Activated B cell treated with CpG ODN at 0.5 μM for 24 hours (primary cell): ENCODE measurements around the gene GSE1. TPM values are rescaled to one million over a fixed set of nuclear protein-coding genes. Genes with fewer than 3 reads are reported as not detected.

Experiments used
- ATAC-seq: fragments of 200-7000 bp; cut with Tn5 transposase; one replicate; pipeline ENCODE4 v1.10.0; 2021; ENCODE audit warnings: low read depth, mild to moderate bottlenecking, moderate library complexity
- CTCF ChIA-PET: fragments of 350-600 bp; sonication (Branson Sonifier 250); formaldehyde crosslinking; loops from one replicate; lab custom pipeline; 2021; ENCODE audit warnings: antibody characterized with exemption; lab: Charles Lee
- POLR2A ChIA-PET: fragments of 350-600 bp; sonication (Branson Sonifier 250); formaldehyde crosslinking; loops from one replicate; lab custom pipeline; 2021; ENCODE audit warnings: antibody characterized with exemption; lab: Charles Lee
- DNase-seq: peaks from one replicate; pipeline ENCODE4 v3.0.0; 2022
- H3K27ac Mint-ChIP-seq: one replicate; pipeline ENCODE4 v1.8.0; 2020; ENCODE audit warnings: mixed read lengths
- H3K27me3 Mint-ChIP-seq: one replicate; pipeline ENCODE4 v1.8.0; 2021; ENCODE audit warnings: mixed read lengths
- H3K36me3 Mint-ChIP-seq: one replicate; pipeline ENCODE4 v1.8.0; 2021; ENCODE audit warnings: low read depth, mixed read lengths
- H3K4me1 Mint-ChIP-seq: one replicate; pipeline ENCODE4 v1.8.0; 2021; ENCODE audit warnings: mixed read lengths
- H3K4me3 Mint-ChIP-seq: one replicate; pipeline ENCODE4 v1.8.0; 2020; ENCODE audit warnings: mild to moderate bottlenecking, mixed read lengths
- H3K9me3 Mint-ChIP-seq: one replicate; pipeline ENCODE4 v1.8.0; 2020; ENCODE audit warnings: mixed read lengths
- CTCF ChIP-seq: fragments of 200-600 bp; IDR thresholded peaks from one replicate; pipeline ENCODE4 v1.8.0; 2022; ENCODE audit warnings: antibody characterized with exemption, mild to moderate bottlenecking
- intact Hi-C: fragments of 100-400 bp; cut with micrococcal nuclease; formaldehyde crosslinking; loops from one replicate; pipeline ENCODE4 v1.15.1; 2024
- total RNA-seq: library from RNA; stranded (reverse); gene quantifications from 2 replicates; pipeline ENCODE4 v1.2.3, GENCODE V29; 2022

Gene GSE1
- total RNA-seq, 1 donor from 2014 or later, result 48.3 TPM

GRCh38 chr16:85678016-85678415 lies 64.9 kb downstream of the GSE1 start:
- Mint-ChIP-seq H3K36me3 (peaks cover 28% of the 10 kb centered on the region), H3K9me3 (no peaks in the 10 kb centered on the region), H3K4me3 (no peak overlapping the region), H3K4me1 (peaks cover 14% of the 10 kb centered on the region), H3K27me3 (no peaks in the 10 kb centered on the region), H3K27ac (no peak overlapping the region)
- no peak for ATAC-seq
- TF ChIP-seq CTCF, result no peak
- intact Hi-C loops, result no loop called here
- POLR2A ChIA-PET, result no interaction called here
- CTCF ChIA-PET, result interaction anchor here (1.2 to 5.5 kb wide), 2 partner anchors 18 to 82 kb away, joined by 3 to 42 read pairs; no protein-coding TSS in a partner anchor
- no peak for DNase-seq

- ChIA-PET CTCF (interaction anchor here (1.3 kb wide), 1 partner anchor 63 kb away, joined by 3 read pairs; no protein-coding TSS in a partner anchor), POLR2A (no interaction called here)
- no peak overlapping the region for H3K27ac Mint-ChIP-seq
- H3K9me3 Mint-ChIP-seq, result no peaks in the 10 kb centered on the region
- H3K27me3 Mint-ChIP-seq, result no peaks in the 10 kb centered on the region
- H3K36me3 Mint-ChIP-seq, result peaks cover 21% of the 10 kb centered on the region
- intact Hi-C loops, result no loop called here
- TF ChIP-seq CTCF, result no peak
- DNase-seq (no peak), ATAC-seq (no peak)
- peaks cover 14% of the 10 kb centered on the region for H3K4me1 Mint-ChIP-seq
- no peak overlapping the region for H3K4me3 Mint-ChIP-seq
Measured at GRCh38 chr16:85678821-85679220, 65.7 kb downstream of the GSE1 start.

GRCh38 chr16:85679870-85680269 lies 66.7 kb downstream of the GSE1 start:
- Mint-ChIP-seq H3K27me3 (no peaks in the 10 kb centered on the region), H3K4me1 (peaks cover 14% of the 10 kb centered on the region), H3K4me3 (no peak overlapping the region), H3K27ac (peak overlapping the region; percentile 6), H3K9me3 (no peaks in the 10 kb centered on the region), H3K36me3 (peaks cover 10% of the 10 kb centered on the region)
- intact Hi-C loops, result loop anchor here (1.0 kb wide), 1 partner anchor 9 kb away; no protein-coding TSS in a partner anchor
- POLR2A ChIA-PET, result interaction anchor here (1.0 to 1.6 kb wide), 3 partner anchors 11 to 120 kb away, joined by 3 read pairs; no protein-coding TSS in a partner anchor
- CTCF ChIA-PET, result interaction anchor here (1.3 kb wide), 1 partner anchor 64 kb away, joined by 3 read pairs; no protein-coding TSS in a partner anchor
- DNase-seq (no peak), ATAC-seq (no peak)
- TF ChIP-seq CTCF, result no peak

GRCh38 chr16:85680352-85680944 lies 67.3 kb downstream of the GSE1 start:
- intact Hi-C loops, result loop anchor here (1.0 kb wide), 1 partner anchor 9 kb away; no protein-coding TSS in a partner anchor
- Mint-ChIP-seq H3K9me3 (no peaks in the 10 kb centered on the region), H3K4me3 (peak overlapping the region; percentile 47), H3K27me3 (no peaks in the 10 kb centered on the region), H3K27ac (peak overlapping the region; percentile 59), H3K4me1 (peaks cover 18% of the 10 kb centered on the region), H3K36me3 (peaks cover 5% of the 10 kb centered on the region)
- CTCF ChIA-PET, result no interaction called here
- ATAC-seq (peak; percentile 90), DNase-seq (no peak)
- no peak for TF ChIP-seq CTCF
- POLR2A ChIA-PET, result interaction anchor here (1.0 to 1.6 kb wide), 3 partner anchors 10 to 120 kb away, joined by 3 read pairs; no protein-coding TSS in a partner anchor

- no peak overlapping the region for H3K4me3 Mint-ChIP-seq
Measured at GRCh38 chr16:85681255-85681654, 68.1 kb downstream of the GSE1 start.

More at GRCh38 chr16:85681255-85681654, 68.1 kb downstream of the GSE1 start:
- no peak for DNase-seq
- ATAC-seq, result no peak
- CTCF ChIA-PET, result no interaction called here
- H3K27me3 Mint-ChIP-seq, result no peaks in the 10 kb centered on the region
- intact Hi-C loops, result no loop called here
- POLR2A ChIA-PET, result interaction anchor here (1.2 kb wide), 1 partner anchor 71 kb away, joined by 3 read pairs; no protein-coding TSS in a partner anchor
- no peaks in the 10 kb centered on the region for H3K9me3 Mint-ChIP-seq
- peaks cover 1% of the 10 kb centered on the region for H3K36me3 Mint-ChIP-seq
- TF ChIP-seq CTCF, result no peak
- H3K4me1 Mint-ChIP-seq, result peaks cover 26% of the 10 kb centered on the region
- no peak overlapping the region for H3K27ac Mint-ChIP-seq
